T-helper 2 cell (primary cell): Measurements from ENCODE around the gene LRRC4C.

Experiments
- DNase-seq, 5 experiments: peaks; one replicate each; pipeline versions ENCODE4 v3.0.0 to v3.0.0-alpha.2; 2012 to 2022

LRRC4C gene

GRCh38 chr11:40838181-40838683 lies 621.2 kb downstream of the LRRC4C start:
- DNase-seq, result no peak

- DNase-seq, result no peak
Observed at GRCh38 chr11:40827116-40827515, 632.3 kb downstream of the LRRC4C start.

- no peak for DNase-seq
Observed at GRCh38 chr11:40826601-40827000, 632.9 kb downstream of the LRRC4C start.

GRCh38 chr11:40825201-40825834 lies 634.1 kb downstream of the LRRC4C start:
- no peak for DNase-seq

- DNase-seq, result no peak
Observed at GRCh38 chr11:40819230-40819629, 640.2 kb downstream of the LRRC4C start.

- DNase-seq, result no peak
Observed at GRCh38 chr11:40816976-40817375, 642.5 kb downstream of the LRRC4C start.

- no peak for DNase-seq
Observed at GRCh38 chr11:40797981-40798380, 661.5 kb downstream of the LRRC4C start.

- DNase-seq, result no peak
Observed at GRCh38 chr11:40787224-40787623, 672.2 kb downstream of the LRRC4C start.

GRCh38 chr11:40763046-40763445 lies 696.4 kb downstream of the LRRC4C start:
- no peak for DNase-seq

GRCh38 chr11:40759341-40759740 lies 700.1 kb downstream of the LRRC4C start:
- no peak for DNase-seq

- DNase-seq, result no peak
Observed at GRCh38 chr11:40754297-40754696, 705.2 kb downstream of the LRRC4C start.

GRCh38 chr11:40746282-40746681 lies 713.2 kb downstream of the LRRC4C start:
- no peak for DNase-seq

GRCh38 chr11:40732132-40732531 lies 727.3 kb downstream of the LRRC4C start:
- DNase-seq, result no peak

- peak in 1 of 5 experiments; percentile 1 for DNase-seq
Observed at GRCh38 chr11:40722179-40722795, 737.2 kb downstream of the LRRC4C start.

- DNase-seq, result no peak
Observed at GRCh38 chr11:40716344-40717130, 742.9 kb downstream of the LRRC4C start.

- no peak for DNase-seq
Observed at GRCh38 chr11:40713083-40713482, 746.4 kb downstream of the LRRC4C start.

GRCh38 chr11:40701027-40701426 lies 758.4 kb downstream of the LRRC4C start:
- no peak for DNase-seq

- DNase-seq, result no peak
Observed at GRCh38 chr11:40689823-40690222, 769.6 kb downstream of the LRRC4C start.

GRCh38 chr11:40688369-40688768 lies 771.1 kb downstream of the LRRC4C start:
- DNase-seq, result no peak

- DNase-seq, result no peak
Observed at GRCh38 chr11:40686765-40687164, 772.7 kb downstream of the LRRC4C start.

- no peak for DNase-seq
Observed at GRCh38 chr11:40683010-40683409, 776.4 kb downstream of the LRRC4C start.

- DNase-seq, result no peak
Observed at GRCh38 chr11:40679276-40679675, 780.2 kb downstream of the LRRC4C start.

- no peak for DNase-seq
Observed at GRCh38 chr11:40647295-40647694, 812.2 kb downstream of the LRRC4C start.

- no peak for DNase-seq
Observed at GRCh38 chr11:40642284-40642683, 817.2 kb downstream of the LRRC4C start.
